HepG2 (cell line): ENCODE results near the gene MRPL10. TPM values are rescaled to one million over a fixed set of nuclear protein-coding genes. Genes with fewer than 3 reads are reported as not detected.

Source experiments
- CBX2 ChIP-seq, 2 experiments: fragments of 200-600 bp in 1 of 2; sonication (generic); formaldehyde crosslinking in 1 of 2; IDR thresholded peaks; 2 replicates each; pipeline versions ENCODE4 v1.7.0 to v1.8.1; 2018 to 2022; ENCODE audit warnings: low read depth in 2 of 2, low read length in 1 of 2, mild to moderate bottlenecking in 1 of 2, missing genetic modification reagents in 1 of 2
- HOXA7 ChIP-seq: sonication (generic); formaldehyde crosslinking; IDR thresholded peaks from 2 replicates; pipeline ENCODE4 v1.8.1; 2022; ENCODE audit warnings: mild to moderate bottlenecking, missing genetic modification reagents, moderate library complexity
- KAT7 ChIP-seq: IDR thresholded peaks from 2 replicates; pipeline ENCODE4 v1.6.1; 2018; ENCODE audit warnings: borderline replicate concordance, missing compliant biosample characterization
- MXI1 ChIP-seq: IDR thresholded peaks from 3 replicates; pipeline ENCODE4 v1.6.1; 2012; ENCODE audit warnings: low read depth, low read length, inconsistent platforms, borderline replicate concordance
- STAG1 ChIP-seq: sonication (generic); formaldehyde crosslinking; IDR thresholded peaks from 2 replicates; pipeline ENCODE4 v1.4.0; 2020; ENCODE audit warnings: missing genetic modification reagents
- ZNF24 ChIP-seq: fragments of 450-650 bp; IDR thresholded peaks from 2 replicates; pipeline ENCODE4 v1.6.1; 2017; ENCODE audit warnings: antibody characterized with exemption, mild to moderate bottlenecking
- ZNF256 ChIP-seq: sonication (generic); formaldehyde crosslinking; conservative IDR thresholded peaks from 2 replicates; pipeline ENCODE4 v1.4.0; 2020; ENCODE audit warnings: missing genetic modification reagents
- ZNF337 ChIP-seq: sonication (generic); formaldehyde crosslinking; IDR thresholded peaks from 2 replicates; pipeline ENCODE4 v1.5.1; 2020; ENCODE audit warnings: missing genetic modification reagents, low read depth, mild to moderate bottlenecking, borderline replicate concordance
- ZNF446 ChIP-seq: sonication (generic); formaldehyde crosslinking; IDR thresholded peaks from 2 replicates; pipeline ENCODE4 v1.5.0; 2020; ENCODE audit warnings: mild to moderate bottlenecking, missing genetic modification reagents
- polyA plus RNA-seq, 8 experiments: library from polyadenylated mRNA; depleted of rRNA in 3 of 8; stranded (reverse) in 7 of 8; unstranded in 1 of 8; fragments of >200 nt; fragmentation: Illumina TruSeq in 4 of 8; extraction: Trizol in 4 of 8; gene quantifications; 2 replicates each; pipeline versions ENCODE4 v1.2.1 to v1.2.3, GENCODE V29; 2011 to 2016; ENCODE audit warnings: low read depth in 4 of 8, missing spikeins in 1 of 8, mixed read lengths in 1 of 8; ENCODE audit not compliant: insufficient read depth in 1 of 8
- total RNA-seq, 5 experiments: library from RNA; depleted of rRNA; stranded (reverse); fragments of >200 nt; fragmentation: Illumina TruSeq; extraction: Trizol; gene quantifications; 2 replicates each; pipeline ENCODE4 v1.2.3, GENCODE V29; 2016; ENCODE audit warnings: low read depth in 1 of 5
- TF ChIP-seq, protein P1 (sequence below): sonication (generic); formaldehyde crosslinking; IDR thresholded peaks from 2 replicates; pipeline ENCODE4 v1.5.1; 2020; ENCODE audit warnings: mild to moderate bottlenecking, moderate library complexity, missing genetic modification reagents
- TF ChIP-seq, protein P2 (sequence below): sonication (generic); formaldehyde crosslinking; IDR thresholded peaks from 2 replicates; pipeline ENCODE4 v1.8.0; 2022; ENCODE audit warnings: missing genetic modification reagents, mild to moderate bottlenecking, borderline replicate concordance
- TF ChIP-seq, protein P3 (sequence below): sonication (generic); formaldehyde crosslinking; conservative IDR thresholded peaks from 2 replicates; pipeline ENCODE4 v1.4.0; 2020; ENCODE audit warnings: missing genetic modification reagents
- TF ChIP-seq, protein P4 (sequence below): sonication (generic); formaldehyde crosslinking; conservative IDR thresholded peaks from 2 replicates; pipeline ENCODE4 v1.8.1; 2023; ENCODE audit warnings: missing genetic modification reagents
- TF ChIP-seq, protein P5 (sequence below): sonication (generic); formaldehyde crosslinking; IDR thresholded peaks from 2 replicates; pipeline ENCODE4 v1.4.0; 2020; ENCODE audit warnings: missing genetic modification reagents; ENCODE audit errors: not compliant biosample characterization
- TF ChIP-seq, protein P6 (sequence below): sonication (generic); formaldehyde crosslinking; IDR thresholded peaks from 2 replicates; pipeline ENCODE4 v1.4.0; 2020; ENCODE audit warnings: missing genetic modification reagents
- TF ChIP-seq, protein P7 (sequence below): sonication (generic); formaldehyde crosslinking; IDR thresholded peaks from 2 replicates; pipeline ENCODE4 v1.8.1; 2023; ENCODE audit warnings: mild to moderate bottlenecking, missing genetic modification reagents
- TF ChIP-seq, protein P8 (sequence below): IDR thresholded peaks from 2 replicates; pipeline ENCODE4 v1.6.1; 2016; ENCODE audit warnings: missing biosample characterization, missing genetic modification reagents, low read depth

The MRPL10 gene
- total and polyA plus RNA-seq, 2 of the 13 experiments (the other 11 are each of a cell fraction or from before 2014, with no cell fraction given), result 56.7 to 149 TPM

DNA sequence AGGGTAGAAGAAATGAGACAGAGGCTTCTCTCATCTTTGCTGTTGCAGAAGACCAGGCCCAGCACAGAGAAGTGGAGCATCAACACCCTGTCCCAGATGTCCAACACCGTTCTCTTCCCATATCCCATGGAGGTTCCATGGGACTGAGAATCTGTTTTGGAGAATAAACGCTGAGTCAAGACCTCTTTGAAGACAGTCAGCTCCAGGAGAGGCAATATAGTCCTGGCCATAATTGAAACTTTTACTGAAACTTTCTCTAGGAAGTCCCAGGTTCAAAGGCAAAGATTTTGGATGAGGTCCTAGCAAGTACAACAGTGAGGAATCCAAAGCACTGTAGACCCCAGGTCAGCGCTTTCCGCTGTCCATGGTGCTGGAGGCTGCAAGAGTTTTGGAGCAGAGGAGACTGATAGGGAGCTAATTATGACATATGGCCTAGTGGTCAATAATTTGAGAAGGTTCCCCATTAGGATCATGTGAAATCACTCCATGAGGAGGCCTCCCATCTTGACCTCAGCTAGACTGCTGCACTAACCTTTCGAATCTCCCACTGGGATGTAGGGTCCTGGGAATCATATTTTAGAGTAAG is 45.7 kb downstream of the MRPL10 start (continued):
- TF ChIP-seq, protein P1, sequence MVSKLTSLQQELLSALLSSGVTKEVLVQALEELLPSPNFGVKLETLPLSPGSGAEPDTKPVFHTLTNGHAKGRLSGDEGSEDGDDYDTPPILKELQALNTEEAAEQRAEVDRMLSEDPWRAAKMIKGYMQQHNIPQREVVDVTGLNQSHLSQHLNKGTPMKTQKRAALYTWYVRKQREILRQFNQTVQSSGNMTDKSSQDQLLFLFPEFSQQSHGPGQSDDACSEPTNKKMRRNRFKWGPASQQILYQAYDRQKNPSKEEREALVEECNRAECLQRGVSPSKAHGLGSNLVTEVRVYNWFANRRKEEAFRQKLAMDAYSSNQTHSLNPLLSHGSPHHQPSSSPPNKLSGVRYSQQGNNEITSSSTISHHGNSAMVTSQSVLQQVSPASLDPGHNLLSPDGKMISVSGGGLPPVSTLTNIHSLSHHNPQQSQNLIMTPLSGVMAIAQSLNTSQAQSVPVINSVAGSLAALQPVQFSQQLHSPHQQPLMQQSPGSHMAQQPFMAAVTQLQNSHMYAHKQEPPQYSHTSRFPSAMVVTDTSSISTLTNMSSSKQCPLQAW (CRISPR knock-in tag), result no peak
- TF ChIP-seq ZNF446 (CRISPR knock-in tag) (no peak), ZNF24 (no peak), ZNF256 (CRISPR knock-in tag) (no peak), HOXA7 (CRISPR knock-in tag) (no peak), ZNF337 (no peak), STAG1 (CRISPR knock-in tag) (no peak), CBX2 (IDR thresholded peaks at IDR 0.05; ENCODE audit: low read depth, low read length) (no peak), CBX2 (CRISPR knock-in tag; IDR thresholded peaks at IDR 0.05; ENCODE audit: low read depth) (no peak), MXI1 (no peak), KAT7 (no peak)
- TF ChIP-seq, protein P2, sequence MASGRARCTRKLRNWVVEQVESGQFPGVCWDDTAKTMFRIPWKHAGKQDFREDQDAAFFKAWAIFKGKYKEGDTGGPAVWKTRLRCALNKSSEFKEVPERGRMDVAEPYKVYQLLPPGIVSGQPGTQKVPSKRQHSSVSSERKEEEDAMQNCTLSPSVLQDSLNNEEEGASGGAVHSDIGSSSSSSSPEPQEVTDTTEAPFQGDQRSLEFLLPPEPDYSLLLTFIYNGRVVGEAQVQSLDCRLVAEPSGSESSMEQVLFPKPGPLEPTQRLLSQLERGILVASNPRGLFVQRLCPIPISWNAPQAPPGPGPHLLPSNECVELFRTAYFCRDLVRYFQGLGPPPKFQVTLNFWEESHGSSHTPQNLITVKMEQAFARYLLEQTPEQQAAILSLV (CRISPR knock-in tag), result no peak
- TF ChIP-seq, protein P3, sequence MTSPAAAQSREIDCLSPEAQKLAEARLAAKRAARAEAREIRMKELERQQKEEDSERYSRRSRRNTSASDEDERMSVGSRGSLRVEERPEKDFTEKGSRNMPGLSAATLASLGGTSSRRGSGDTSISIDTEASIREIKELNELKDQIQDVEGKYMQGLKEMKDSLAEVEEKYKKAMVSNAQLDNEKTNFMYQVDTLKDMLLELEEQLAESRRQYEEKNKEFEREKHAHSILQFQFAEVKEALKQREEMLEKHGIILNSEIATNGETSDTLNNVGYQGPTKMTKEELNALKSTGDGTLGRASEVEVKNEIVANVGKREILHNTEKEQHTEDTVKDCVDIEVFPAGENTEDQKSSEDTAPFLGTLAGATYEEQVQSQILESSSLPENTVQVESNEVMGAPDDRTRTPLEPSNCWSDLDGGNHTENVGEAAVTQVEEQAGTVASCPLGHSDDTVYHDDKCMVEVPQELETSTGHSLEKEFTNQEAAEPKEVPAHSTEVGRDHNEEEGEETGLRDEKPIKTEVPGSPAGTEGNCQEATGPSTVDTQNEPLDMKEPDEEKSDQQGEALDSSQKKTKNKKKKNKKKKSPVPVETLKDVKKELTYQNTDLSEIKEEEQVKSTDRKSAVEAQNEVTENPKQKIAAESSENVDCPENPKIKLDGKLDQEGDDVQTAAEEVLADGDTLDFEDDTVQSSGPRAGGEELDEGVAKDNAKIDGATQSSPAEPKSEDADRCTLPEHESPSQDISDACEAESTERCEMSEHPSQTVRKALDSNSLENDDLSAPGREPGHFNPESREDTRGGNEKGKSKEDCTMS (CRISPR knock-in tag), result 0 out of 2 replicates have a peak, but pooled peaks have one; percentile 86
- TF ChIP-seq, protein P4, sequence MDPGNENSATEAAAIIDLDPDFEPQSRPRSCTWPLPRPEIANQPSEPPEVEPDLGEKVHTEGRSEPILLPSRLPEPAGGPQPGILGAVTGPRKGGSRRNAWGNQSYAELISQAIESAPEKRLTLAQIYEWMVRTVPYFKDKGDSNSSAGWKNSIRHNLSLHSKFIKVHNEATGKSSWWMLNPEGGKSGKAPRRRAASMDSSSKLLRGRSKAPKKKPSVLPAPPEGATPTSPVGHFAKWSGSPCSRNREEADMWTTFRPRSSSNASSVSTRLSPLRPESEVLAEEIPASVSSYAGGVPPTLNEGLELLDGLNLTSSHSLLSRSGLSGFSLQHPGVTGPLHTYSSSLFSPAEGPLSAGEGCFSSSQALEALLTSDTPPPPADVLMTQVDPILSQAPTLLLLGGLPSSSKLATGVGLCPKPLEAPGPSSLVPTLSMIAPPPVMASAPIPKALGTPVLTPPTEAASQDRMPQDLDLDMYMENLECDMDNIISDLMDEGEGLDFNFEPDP (CRISPR knock-in tag), result 0 out of 2 replicates have a peak, but pooled peaks have one; percentile 65
- TF ChIP-seq, protein P5, sequence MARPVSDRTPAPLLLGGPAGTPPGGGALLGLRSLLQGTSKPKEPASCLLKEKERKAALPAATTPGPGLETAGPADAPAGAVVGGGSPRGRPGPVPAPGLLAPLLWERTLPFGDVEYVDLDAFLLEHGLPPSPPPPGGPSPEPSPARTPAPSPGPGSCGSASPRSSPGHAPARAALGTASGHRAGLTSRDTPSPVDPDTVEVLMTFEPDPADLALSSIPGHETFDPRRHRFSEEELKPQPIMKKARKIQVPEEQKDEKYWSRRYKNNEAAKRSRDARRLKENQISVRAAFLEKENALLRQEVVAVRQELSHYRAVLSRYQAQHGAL (CRISPR knock-in tag), result no peak
- TF ChIP-seq, protein P6, sequence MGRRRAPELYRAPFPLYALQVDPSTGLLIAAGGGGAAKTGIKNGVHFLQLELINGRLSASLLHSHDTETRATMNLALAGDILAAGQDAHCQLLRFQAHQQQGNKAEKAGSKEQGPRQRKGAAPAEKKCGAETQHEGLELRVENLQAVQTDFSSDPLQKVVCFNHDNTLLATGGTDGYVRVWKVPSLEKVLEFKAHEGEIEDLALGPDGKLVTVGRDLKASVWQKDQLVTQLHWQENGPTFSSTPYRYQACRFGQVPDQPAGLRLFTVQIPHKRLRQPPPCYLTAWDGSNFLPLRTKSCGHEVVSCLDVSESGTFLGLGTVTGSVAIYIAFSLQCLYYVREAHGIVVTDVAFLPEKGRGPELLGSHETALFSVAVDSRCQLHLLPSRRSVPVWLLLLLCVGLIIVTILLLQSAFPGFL (CRISPR knock-in tag), result no peak
- TF ChIP-seq, protein P7, sequence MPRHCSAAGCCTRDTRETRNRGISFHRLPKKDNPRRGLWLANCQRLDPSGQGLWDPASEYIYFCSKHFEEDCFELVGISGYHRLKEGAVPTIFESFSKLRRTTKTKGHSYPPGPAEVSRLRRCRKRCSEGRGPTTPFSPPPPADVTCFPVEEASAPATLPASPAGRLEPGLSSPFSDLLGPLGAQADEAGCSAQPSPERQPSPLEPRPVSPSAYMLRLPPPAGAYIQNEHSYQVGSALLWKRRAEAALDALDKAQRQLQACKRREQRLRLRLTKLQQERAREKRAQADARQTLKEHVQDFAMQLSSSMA, result no peak
- TF ChIP-seq, protein P8, sequence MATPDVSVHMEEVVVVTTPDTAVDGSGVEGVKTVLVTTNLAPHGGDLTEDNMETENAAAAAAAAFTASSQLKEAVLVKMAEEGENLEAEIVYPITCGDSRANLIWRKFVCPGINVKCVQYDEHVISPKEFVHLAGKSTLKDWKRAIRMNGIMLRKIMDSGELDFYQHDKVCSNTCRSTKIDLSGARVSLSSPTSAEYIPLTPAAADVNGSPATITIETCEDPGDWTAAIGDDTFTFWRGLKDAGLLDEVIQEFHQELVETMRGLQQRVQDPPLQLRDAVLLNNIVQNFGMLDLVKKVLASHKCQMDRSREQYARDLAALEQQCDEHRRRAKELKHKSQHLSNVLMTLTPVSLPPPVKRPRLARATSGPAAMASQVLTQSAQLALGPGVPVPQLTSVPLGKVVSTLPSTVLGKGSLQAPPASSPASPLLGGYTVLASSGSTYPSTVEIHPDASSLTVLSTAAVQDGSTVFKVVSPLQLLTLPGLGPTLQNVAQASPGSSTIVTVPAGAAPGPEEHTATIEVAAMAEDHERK (CRISPR knock-in tag), result no peak
